Nucleus accumbens (tissue), 56 donors: Measurements from ENCODE around the gene TRIM4.
"Not testable (repeated sequence)": the region's sequence is repeated elsewhere in the genome, so short reads cannot be mapped to it uniquely, and the experiment has no call there.

Source experiments
- DNase-seq, 56 donors: peaks; one replicate each; lab custom pipeline; 2025; lab: John Stamatoyannopoulos, UW

The TRIM4 gene

GRCh38 chr7:99918959-99919813, at the start of gene TRIM4:
TSS of gene TRIM4 (minus strand) at chr7:99919530. CDS start at chr7:99919401, 129 bp downstream.
- peak; percentile 60 to 95 (median 86) for DNase-seq

- no peak for DNase-seq
Observed at GRCh38 chr7:99958564-99959227, 39.4 kb upstream of the TRIM4 start.

GRCh38 chr7:99955247-99955646, 35.9 kb upstream of the TRIM4 start:
- DNase-seq: no peak

GRCh38 chr7:99954643-99955042, 35.3 kb upstream of the TRIM4 start:
- not testable (repeated sequence) for DNase-seq

GRCh38 chr7:99953649-99954048, 34.3 kb upstream of the TRIM4 start:
- DNase-seq: no peak

GRCh38 chr7:99952649-99953048, 33.3 kb upstream of the TRIM4 start:
- DNase-seq: not testable (repeated sequence)

- not testable (repeated sequence) for DNase-seq
Observed at GRCh38 chr7:99950819-99951218, 31.5 kb upstream of the TRIM4 start.

- DNase-seq: no peak
Observed at GRCh38 chr7:99949645-99950228, 30.4 kb upstream of the TRIM4 start.

GRCh38 chr7:99947608-99948007, 28.3 kb upstream of the TRIM4 start:
- no peak for DNase-seq

GRCh38 chr7:99944497-99945070, 25.3 kb upstream of the TRIM4 start:
- DNase-seq: no peak

GRCh38 chr7:99943641-99944496, 24.5 kb upstream of the TRIM4 start:
- DNase-seq: no peak

- no peak for DNase-seq
Observed at GRCh38 chr7:99938296-99938695, 19.0 kb upstream of the TRIM4 start.

GRCh38 chr7:99935009-99935408, 15.7 kb upstream of the TRIM4 start:
- DNase-seq: not testable (repeated sequence)

GRCh38 chr7:99930376-99930775, 11.0 kb upstream of the TRIM4 start:
- DNase-seq: no peak

GRCh38 chr7:99929730-99930053, 10.4 kb upstream of the TRIM4 start:
- DNase-seq: no peak

GRCh38 chr7:99928994-99929729, 9.8 kb upstream of the TRIM4 start, which contains the start of gene GJC3:
TSS of gene GJC3 (minus strand) at chr7:99929620. CDS start at chr7:99929620, 0 bp downstream.
- DNase-seq: peak in 32 of 56 donors; percentile 0 to 48 (median 10)

GRCh38 chr7:99928188-99928587, 8.9 kb upstream of the TRIM4 start:
- no peak for DNase-seq

- no peak for DNase-seq
Observed at GRCh38 chr7:99927536-99927935, 8.2 kb upstream of the TRIM4 start.

GRCh38 chr7:99926321-99926720, 7.0 kb upstream of the TRIM4 start:
- no peak for DNase-seq
